T-helper 2 cell treated with Interferon-gamma antibody and Interleukin-4, amounts not matched to agents 5 μg/mL and 100 μg/mL, for 36 hours (primary cell): ENCODE results near the gene RTBDN.

Source experiments
- DNase-seq: peaks from one replicate; pipeline ENCODE4 v3.0.0; 2021; ENCODE audit warnings: low spot score
- H3K27ac Mint-ChIP-seq: one replicate; pipeline ENCODE4 v1.8.0; 2021; ENCODE audit warnings: mild to moderate bottlenecking, mixed read lengths
- H3K27me3 Mint-ChIP-seq: one replicate; pipeline ENCODE4 v1.8.0; 2021; ENCODE audit warnings: low read depth, mixed read lengths
- H3K36me3 Mint-ChIP-seq: one replicate; pipeline ENCODE4 v1.8.0; 2021; ENCODE audit warnings: low read depth, mixed read lengths
- H3K4me1 Mint-ChIP-seq: one replicate; pipeline ENCODE4 v1.8.0; 2021; ENCODE audit warnings: low read depth, mixed read lengths
- H3K4me3 Mint-ChIP-seq: one replicate; pipeline ENCODE4 v1.8.0; 2022; ENCODE audit warnings: mild to moderate bottlenecking, moderate library complexity, mixed read lengths
- H3K9me3 Mint-ChIP-seq: one replicate; pipeline ENCODE4 v1.8.0; 2021; ENCODE audit warnings: mixed read lengths

RTBDN gene

GRCh38 chr19:12787458-12787857, 46.9 kb downstream of the RTBDN start:
- Mint-ChIP-seq H3K36me3 (peaks cover 2% of the 10 kb centered on the region), H3K27me3 (no peaks in the 10 kb centered on the region), H3K4me3 (no peak overlapping the region), H3K4me1 (peaks cover 25% of the 10 kb centered on the region), H3K9me3 (no peaks in the 10 kb centered on the region), H3K27ac (peak overlapping the region; percentile 13)
- no peak for DNase-seq

GRCh38 chr19:12786952-12787351, 47.4 kb downstream of the RTBDN start:
- no peaks in the 10 kb centered on the region for H3K9me3 Mint-ChIP-seq
- H3K4me3 Mint-ChIP-seq = no peak overlapping the region
- no peak overlapping the region for H3K27ac Mint-ChIP-seq
- no peaks in the 10 kb centered on the region for H3K36me3 Mint-ChIP-seq
- peaks cover 26% of the 10 kb centered on the region for H3K4me1 Mint-ChIP-seq
- no peaks in the 10 kb centered on the region for H3K27me3 Mint-ChIP-seq
- DNase-seq = no peak

GRCh38 chr19:12786141-12786870, 48.1 kb downstream of the RTBDN start:
- H3K4me1 Mint-ChIP-seq = peaks cover 31% of the 10 kb centered on the region
- no peaks in the 10 kb centered on the region for H3K36me3 Mint-ChIP-seq
- peak overlapping the region; percentile 37 for H3K27ac Mint-ChIP-seq
- DNase-seq = no peak
- no peaks in the 10 kb centered on the region for H3K27me3 Mint-ChIP-seq
- no peak overlapping the region for H3K4me3 Mint-ChIP-seq
- H3K9me3 Mint-ChIP-seq = no peaks in the 10 kb centered on the region

GRCh38 chr19:12785431-12786031, 48.8 kb downstream of the RTBDN start:
- no peak for DNase-seq
- Mint-ChIP-seq H3K4me1 (peaks cover 25% of the 10 kb centered on the region), H3K36me3 (no peaks in the 10 kb centered on the region), H3K27ac (no peak overlapping the region), H3K27me3 (no peaks in the 10 kb centered on the region), H3K4me3 (no peak overlapping the region), H3K9me3 (no peaks in the 10 kb centered on the region)

- no peaks in the 10 kb centered on the region for H3K36me3 Mint-ChIP-seq
- H3K27me3 Mint-ChIP-seq = no peaks in the 10 kb centered on the region
- no peak overlapping the region for H3K4me3 Mint-ChIP-seq
- DNase-seq = peak; percentile 33
- peaks cover 25% of the 10 kb centered on the region for H3K4me1 Mint-ChIP-seq
- no peaks in the 10 kb centered on the region for H3K9me3 Mint-ChIP-seq
- H3K27ac Mint-ChIP-seq = no peak overlapping the region
Measured at GRCh38 chr19:12784871-12785430, 49.4 kb downstream of the RTBDN start.

- H3K27ac Mint-ChIP-seq = no peak overlapping the region
- H3K36me3 Mint-ChIP-seq = no peaks in the 10 kb centered on the region
- no peaks in the 10 kb centered on the region for H3K9me3 Mint-ChIP-seq
- no peak overlapping the region for H3K4me3 Mint-ChIP-seq
- no peaks in the 10 kb centered on the region for H3K27me3 Mint-ChIP-seq
- peak; percentile 28 for DNase-seq
- H3K4me1 Mint-ChIP-seq = peaks cover 27% of the 10 kb centered on the region
Measured at GRCh38 chr19:12784394-12784870, 49.9 kb downstream of the RTBDN start.

GRCh38 chr19:12783849-12784393, 50.5 kb downstream of the RTBDN start:
- H3K9me3 Mint-ChIP-seq = no peaks in the 10 kb centered on the region
- no peaks in the 10 kb centered on the region for H3K36me3 Mint-ChIP-seq
- no peaks in the 10 kb centered on the region for H3K27me3 Mint-ChIP-seq
- H3K27ac Mint-ChIP-seq = no peak overlapping the region
- peaks cover 27% of the 10 kb centered on the region for H3K4me1 Mint-ChIP-seq
- DNase-seq = peak; percentile 38
- peak overlapping the region; percentile 71 for H3K4me3 Mint-ChIP-seq

GRCh38 chr19:12783291-12783848, 51.0 kb downstream of the RTBDN start:
- peak; percentile 74 for DNase-seq
- Mint-ChIP-seq H3K4me3 (peak overlapping the region; percentile 71), H3K27me3 (no peaks in the 10 kb centered on the region), H3K36me3 (no peaks in the 10 kb centered on the region), H3K4me1 (peaks cover 29% of the 10 kb centered on the region), H3K9me3 (no peaks in the 10 kb centered on the region), H3K27ac (no peak overlapping the region)

- no peaks in the 10 kb centered on the region for H3K27me3 Mint-ChIP-seq
- DNase-seq = peak; percentile 90
- no peaks in the 10 kb centered on the region for H3K9me3 Mint-ChIP-seq
- H3K27ac Mint-ChIP-seq = peak overlapping the region; percentile 99
- H3K36me3 Mint-ChIP-seq = no peaks in the 10 kb centered on the region
- peak overlapping the region; percentile 92 for H3K4me3 Mint-ChIP-seq
- H3K4me1 Mint-ChIP-seq = peaks cover 27% of the 10 kb centered on the region
Measured at GRCh38 chr19:12782424-12783290, 51.7 kb downstream of the RTBDN start.

GRCh38 chr19:12782174-12782423, 52.3 kb downstream of the RTBDN start:
- no peak for DNase-seq
- Mint-ChIP-seq H3K4me3 (peak overlapping the region; percentile 92), H3K9me3 (no peaks in the 10 kb centered on the region), H3K4me1 (peaks cover 29% of the 10 kb centered on the region), H3K27me3 (no peaks in the 10 kb centered on the region), H3K36me3 (no peaks in the 10 kb centered on the region), H3K27ac (peak overlapping the region; percentile 99)

GRCh38 chr19:12779162-12779993, 55.0 kb downstream of the RTBDN start:
- H3K9me3 Mint-ChIP-seq = no peaks in the 10 kb centered on the region
- no peaks in the 10 kb centered on the region for H3K27me3 Mint-ChIP-seq
- no peaks in the 10 kb centered on the region for H3K36me3 Mint-ChIP-seq
- peak overlapping the region; percentile 81 for H3K27ac Mint-ChIP-seq
- DNase-seq = no peak
- H3K4me1 Mint-ChIP-seq = peaks cover 28% of the 10 kb centered on the region
- H3K4me3 Mint-ChIP-seq = peak overlapping the region; percentile 66

GRCh38 chr19:12778905-12779161, 55.5 kb downstream of the RTBDN start:
- Mint-ChIP-seq H3K4me1 (peaks cover 28% of the 10 kb centered on the region), H3K4me3 (peak overlapping the region; percentile 81), H3K9me3 (no peaks in the 10 kb centered on the region), H3K27ac (peak overlapping the region; percentile 87), H3K36me3 (no peaks in the 10 kb centered on the region), H3K27me3 (no peaks in the 10 kb centered on the region)
- DNase-seq = no peak
